NCI-H510A treated with DMSO at 0.1 percent for 48 hours (cell line): ENCODE data around the gene DLK1.

Experiments used
- DNase-seq: peaks from one replicate; lab custom pipeline; 2025; lab: John Stamatoyannopoulos, UW

DLK1 gene

DNA sequence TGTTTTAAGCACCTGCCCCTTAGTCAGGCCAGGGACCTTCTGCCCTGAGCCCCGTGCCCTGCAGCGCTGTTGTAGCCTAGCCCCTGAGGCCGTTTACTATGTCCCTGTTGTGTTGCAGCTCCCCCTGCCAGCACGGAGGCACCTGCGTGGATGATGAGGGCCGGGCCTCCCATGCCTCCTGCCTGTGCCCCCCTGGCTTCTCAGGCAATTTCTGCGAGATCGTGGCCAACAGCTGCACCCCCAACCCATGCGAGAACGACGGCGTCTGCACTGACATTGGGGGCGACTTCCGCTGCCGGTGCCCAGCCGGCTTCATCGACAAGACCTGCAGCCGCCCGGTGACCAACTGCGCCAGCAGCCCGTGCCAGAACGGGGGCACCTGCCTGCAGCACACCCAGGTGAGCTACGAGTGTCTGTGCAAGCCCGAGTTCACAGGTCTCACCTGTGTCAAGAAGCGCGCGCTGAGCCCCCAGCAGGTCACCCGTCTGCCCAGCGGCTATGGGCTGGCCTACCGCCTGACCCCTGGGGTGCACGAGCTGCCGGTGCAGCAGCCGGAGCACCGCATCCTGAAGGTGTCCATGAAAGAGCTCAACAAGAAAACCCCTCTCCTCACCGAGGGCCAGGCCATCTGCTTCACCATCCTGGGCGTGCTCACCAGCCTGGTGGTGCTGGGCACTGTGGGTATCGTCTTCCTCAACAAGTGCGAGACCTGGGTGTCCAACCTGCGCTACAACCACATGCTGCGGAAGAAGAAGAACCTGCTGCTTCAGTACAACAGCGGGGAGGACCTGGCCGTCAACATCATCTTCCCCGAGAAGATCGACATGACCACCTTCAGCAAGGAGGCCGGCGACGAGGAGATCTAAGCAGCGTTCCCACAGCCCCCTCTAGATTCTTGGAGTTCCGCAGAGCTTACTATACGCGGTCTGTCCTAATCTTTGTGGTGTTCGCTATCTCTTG is 7.6 kb downstream of the DLK1 start:
- no peak for DNase-seq

- DNase-seq, result no peak
Measured at GRCh38 chr14:100735271-100735670, 8.6 kb downstream of the DLK1 start.

- DNase-seq, result no peak
Measured at GRCh38 chr14:100736269-100737180, 9.8 kb downstream of the DLK1 start.

- no peak for DNase-seq
Measured at GRCh38 chr14:100737526-100737925, 10.8 kb downstream of the DLK1 start.

DNA sequence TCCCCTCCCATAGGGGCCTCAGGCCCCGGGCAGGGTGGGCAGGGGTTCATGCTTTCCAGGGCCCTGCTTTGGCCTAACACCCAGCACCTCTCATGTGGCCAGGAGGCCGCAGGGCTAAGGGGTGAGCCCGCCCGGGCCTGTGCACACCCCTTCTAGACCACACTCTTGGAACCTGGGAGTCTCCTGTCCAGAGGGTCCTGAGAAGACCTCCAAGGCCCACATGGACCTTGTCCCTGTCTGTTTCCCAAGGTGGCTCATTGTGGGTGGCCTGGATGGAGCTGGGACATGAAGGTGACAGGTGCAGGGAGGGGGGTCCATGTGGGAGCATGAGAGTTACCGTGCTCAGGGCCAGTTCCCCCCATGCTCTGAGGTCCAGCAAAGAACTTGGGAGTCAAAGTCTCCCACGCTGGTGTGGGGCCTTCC is 11.6 kb downstream of the DLK1 start:
- DNase-seq, result no peak

GRCh38 chr14:100738704-100739131 is 12.0 kb downstream of the DLK1 start:
- DNase-seq, result no peak

GRCh38 chr14:100739306-100739705 is 12.6 kb downstream of the DLK1 start:
- DNase-seq, result no peak

DNA sequence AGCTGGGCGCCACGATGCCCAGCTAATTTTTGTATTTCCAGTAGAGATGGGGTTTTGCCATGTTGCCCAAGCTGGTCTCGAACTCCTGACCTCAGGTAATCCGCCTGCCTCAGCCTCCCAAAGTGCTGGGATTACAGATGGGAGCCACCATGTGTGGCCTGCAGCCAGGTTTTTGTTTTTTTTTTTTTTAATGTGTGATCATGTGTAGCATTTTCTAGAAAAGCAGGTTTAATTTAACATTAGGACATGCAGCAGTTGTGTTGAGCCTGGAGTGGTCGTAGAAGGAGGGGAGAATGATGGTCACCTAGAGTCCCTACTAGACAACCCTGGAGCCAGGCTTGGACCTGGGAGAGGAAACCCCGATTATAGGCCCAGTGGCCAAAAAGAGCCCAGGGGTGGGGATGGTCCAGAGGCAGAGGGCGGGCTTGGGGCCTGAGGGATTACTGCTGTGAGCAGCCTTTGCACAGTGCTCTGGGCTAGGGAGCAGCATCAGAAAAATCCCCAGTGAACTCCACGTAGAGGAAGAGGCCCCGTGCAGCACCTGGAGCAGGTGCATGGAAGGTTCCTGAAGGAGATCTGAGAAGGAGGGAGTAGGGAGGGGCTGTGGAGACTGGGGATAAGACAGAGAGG is 13.6 kb downstream of the DLK1 start:
- DNase-seq, result no peak

DNA sequence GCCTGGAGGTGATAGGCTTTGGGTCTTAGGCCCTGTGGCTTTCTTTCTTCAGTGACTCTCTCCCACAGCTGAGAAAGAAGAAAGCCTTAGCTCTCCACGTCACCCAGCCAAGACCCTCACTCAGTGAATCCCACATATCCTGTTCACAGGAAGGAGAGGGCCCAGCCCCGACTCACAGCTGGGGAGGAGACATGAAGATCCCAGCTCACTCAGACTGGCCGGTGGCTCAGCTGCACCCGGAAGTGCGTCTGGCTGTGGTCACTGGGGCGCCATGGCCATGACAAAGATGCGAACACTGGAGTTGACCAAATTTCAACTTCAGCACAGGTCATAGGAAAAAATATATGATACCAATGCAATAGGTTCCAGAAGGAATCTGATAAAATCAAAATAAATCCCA is 14.2 kb downstream of the DLK1 start:
- DNase-seq, result no peak

DNA sequence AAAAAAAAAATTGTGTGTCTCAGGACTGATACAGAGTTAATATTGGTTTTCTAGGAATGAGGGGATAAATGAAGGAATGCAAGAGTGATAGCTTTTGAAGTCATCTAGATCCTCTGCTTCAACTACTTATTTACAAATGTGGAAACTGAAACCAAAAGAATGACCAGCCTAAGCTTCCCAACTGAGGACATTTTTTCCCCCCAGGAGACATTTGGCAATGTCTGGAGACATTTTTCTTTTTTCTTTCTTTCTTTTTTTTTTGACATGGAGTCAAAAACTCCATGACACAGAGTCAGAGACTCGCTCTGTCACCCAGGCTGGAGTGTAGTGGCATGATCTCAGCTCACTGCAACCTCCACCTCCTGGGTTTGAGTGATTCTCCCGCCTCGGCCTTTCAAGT is 15.3 kb downstream of the DLK1 start:
- DNase-seq, result no peak

GRCh38 chr14:100746326-100746725 is 19.6 kb downstream of the DLK1 start:
- no peak for DNase-seq

DNA sequence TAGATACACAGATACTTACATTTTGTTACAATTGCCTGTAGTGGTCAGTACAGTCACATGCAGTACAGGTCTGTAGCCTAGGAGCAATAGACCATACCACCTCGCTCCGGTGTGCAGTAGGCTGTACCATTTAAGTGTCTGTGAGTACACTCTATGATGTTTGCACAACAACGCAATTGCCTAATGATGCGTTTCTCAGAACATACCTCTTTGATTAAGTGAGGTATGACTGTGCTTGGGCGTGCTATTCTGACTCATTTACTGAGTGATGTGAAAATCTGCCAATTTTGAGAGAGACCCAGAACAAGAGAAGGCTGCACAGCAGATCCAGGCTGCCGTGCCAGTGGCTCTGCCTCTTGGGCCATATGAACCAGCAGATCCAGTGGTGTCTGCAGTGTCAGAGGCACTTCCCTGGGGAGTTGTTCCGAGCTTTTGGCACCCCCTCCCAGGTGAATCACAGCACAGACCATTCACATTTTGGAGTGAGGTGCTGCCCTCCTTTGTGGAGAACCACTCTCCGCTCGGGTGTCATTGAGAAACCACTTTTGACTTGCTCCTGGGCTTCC is 20.4 kb downstream of the DLK1 start:
- peak; percentile 89 for DNase-seq

GRCh38 chr14:100747736-100748135 is 21.0 kb downstream of the DLK1 start:
- no peak for DNase-seq

GRCh38 chr14:100748403-100748802 is 21.7 kb downstream of the DLK1 start:
- DNase-seq, result no peak

- no peak for DNase-seq
Measured at GRCh38 chr14:100748944-100749343, 22.3 kb downstream of the DLK1 start.

DNA sequence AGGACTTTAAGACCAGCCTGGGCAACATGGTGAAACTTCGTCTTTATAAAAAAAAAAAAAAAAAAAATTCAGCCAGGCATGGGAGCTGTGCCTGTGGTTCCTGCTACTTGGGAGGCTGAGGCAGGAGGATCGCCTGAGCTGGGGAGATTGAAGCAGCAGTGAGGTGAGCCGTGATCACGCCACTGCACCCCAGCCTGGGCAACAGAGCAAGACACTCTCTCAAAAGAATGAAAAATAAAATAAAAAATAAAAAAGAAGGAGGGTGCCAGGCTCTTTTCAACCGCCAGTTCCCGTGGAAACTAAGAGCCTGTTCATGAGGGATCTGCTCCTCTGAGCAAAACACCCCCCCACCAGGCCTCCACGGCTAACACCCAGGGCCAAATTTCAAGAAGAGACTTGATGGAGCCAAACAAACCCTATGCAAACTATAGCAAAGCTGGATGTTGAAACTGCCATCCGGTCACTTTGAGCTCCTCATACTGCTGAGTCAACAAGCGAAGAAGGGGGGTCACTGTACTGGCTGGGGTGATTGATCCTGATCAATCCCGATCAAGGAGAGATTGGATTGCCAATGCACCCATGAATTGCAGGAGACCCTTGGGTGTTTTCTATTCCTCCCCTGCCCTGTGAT is 23.4 kb downstream of the DLK1 start:
- DNase-seq, result no peak

DNA sequence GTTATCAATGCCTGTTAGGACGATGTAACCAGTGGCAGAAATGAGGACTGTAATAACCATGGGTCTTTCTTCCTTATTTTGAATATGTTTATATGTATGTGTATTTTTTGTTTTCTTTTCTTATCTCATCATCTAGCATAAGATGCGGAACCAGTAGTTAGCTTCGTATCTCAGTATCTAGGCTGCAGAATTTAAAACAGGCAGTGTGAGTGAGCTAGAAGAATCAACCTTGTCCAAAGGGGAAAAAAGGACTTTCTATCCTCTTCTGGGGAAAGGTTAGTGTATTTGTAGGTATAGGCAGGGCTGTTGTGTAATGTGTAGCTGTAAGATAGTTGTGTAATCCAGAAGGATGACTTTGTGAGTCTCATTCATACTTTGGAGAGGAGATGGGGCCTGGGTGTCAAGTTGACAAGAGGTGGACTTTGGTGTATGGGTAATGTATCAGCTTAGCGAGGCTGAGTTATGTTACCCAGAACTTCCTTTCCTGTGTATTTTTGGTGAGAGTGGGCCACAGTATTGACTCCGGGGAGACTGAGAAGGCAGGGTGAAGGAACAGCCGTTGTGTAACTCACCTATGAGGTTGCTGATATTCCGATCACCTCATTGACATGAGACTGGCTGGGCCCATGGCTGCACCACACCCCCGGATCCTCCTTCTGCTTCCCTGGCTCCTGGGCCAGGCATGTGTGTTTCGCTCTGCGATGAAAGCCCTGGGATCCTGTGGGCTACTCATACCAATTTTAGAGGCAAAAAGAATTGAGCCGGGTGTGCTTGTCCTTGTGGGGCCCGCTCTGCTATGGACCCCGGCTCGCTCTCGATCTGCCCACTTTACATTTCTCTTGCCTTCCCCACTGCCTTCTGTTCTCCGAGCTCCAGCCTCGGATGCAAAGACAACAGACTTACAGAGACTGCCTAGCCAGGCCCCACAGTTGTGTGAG is 24.3 kb downstream of the DLK1 start:
- DNase-seq, result no peak

DNA sequence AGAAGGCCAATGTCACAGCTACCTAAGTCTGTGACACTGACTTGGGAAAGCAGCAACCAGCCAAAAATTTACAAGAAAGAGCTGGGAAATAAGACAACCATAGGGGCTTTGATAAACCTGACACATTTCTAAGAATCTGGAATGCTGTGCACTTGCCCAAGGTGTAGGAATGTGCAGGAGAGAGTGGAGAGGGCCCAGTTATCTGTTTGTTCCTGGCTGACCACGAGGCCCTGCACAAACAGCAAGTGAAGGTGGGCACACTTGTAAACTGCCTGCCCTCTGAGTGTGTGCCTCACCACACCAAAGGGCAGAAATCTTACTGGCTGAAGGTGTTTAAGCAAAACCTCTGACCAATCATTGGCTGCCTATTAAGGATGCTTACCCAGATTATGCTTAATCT is 27.3 kb downstream of the DLK1 start:
- DNase-seq, result no peak

DNA sequence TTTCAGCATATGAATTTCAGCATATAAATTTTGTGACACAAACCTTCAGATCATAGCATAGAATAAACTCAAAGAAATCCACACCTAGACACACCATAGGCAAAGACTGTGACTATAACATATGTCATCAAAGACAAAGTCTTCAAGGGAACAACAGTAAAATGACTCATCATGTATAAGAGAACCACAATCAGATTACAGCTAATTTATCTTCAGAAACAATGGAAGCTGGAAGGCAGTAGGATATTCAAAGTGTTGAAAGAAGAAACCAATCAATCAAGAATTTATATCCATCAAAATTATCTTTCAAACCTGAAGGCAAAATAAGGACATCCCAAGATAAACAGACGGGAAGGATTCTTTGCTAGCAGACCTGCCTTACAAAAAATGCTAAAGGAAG is 29.0 kb downstream of the DLK1 start:
- no peak for DNase-seq

DNA sequence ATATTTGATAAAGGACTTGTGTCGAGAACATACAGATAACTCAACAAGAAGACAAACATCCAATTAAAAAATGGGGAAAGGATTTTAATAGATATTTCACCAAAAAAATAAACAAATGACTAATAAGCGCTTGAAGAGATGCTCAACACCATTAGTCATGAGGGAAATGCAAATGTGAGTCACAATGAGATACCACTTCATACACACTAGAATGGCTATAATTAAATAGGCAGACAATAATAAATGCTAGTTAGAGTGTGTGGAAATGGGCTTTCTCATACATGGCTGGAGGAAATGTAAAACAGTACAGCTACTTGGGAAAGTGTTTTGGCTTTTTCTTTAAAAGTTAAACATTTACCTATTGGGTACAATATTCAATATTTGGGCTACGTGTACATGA is 34.8 kb downstream of the DLK1 start:
- no peak for DNase-seq
